ENCODE data around the gene TEX36. TPM values are rescaled to one million over a fixed set of nuclear protein-coding genes. Genes with fewer than 3 reads are reported as not detected.

Gene TEX36
- total and polyA plus RNA-seq, 7 donors = not detected

- Histone ChIP-seq H3K27ac (no peak overlapping the region), H3K9me3 (peaks cover 6% of the 10 kb centered on the region), H3K4me3 (no peak overlapping the region), H3K36me3 (ENCODE audit: insufficient read depth in 1 of 2, low read depth in 1 of 2) (peaks cover 0 to 8% of the 10 kb centered on the region in 2 donors), H3K27me3 (ENCODE audit: insufficient read depth in 3 of 3, low read length in 2 of 3) (no peaks in the 10 kb centered on the region), H3K4me1 (no peaks in the 10 kb centered on the region)
- 59 to 64% (median 61%) methylated on average over 12 of the region's 12 CpGs for WGBS, 3 donors
- ATAC-seq = no peak
- no peak for DNase-seq
- no peak for TF ChIP-seq CTCF (IDR thresholded peaks at IDR 0.05)
- intact Hi-C loops (cut with DNase I) = loop anchor here in 1 of 2 donors (5.0 kb wide), 1 partner anchor 548 kb away; the partner anchor contains the start of gene CTBP2
These were observed 26.9 kb upstream of the TEX36 start for GRCh38 chr10:125709553-125710474.

GRCh38 chr10:125708971-125709503 lies 26.1 kb upstream of the TEX36 start:
- no peak for DNase-seq
- no peak for TF ChIP-seq CTCF (IDR thresholded peaks at IDR 0.05)
- H3K36me3 ChIP-seq (ENCODE audit: insufficient read depth in 1 of 2, low read depth in 1 of 2) = peaks cover 0 to 8% of the 10 kb centered on the region in 2 donors
- H3K27me3 ChIP-seq (ENCODE audit: insufficient read depth in 3 of 3, low read length in 2 of 3) = no peaks in the 10 kb centered on the region
- H3K27ac ChIP-seq = no peak overlapping the region
- 54 to 63% (median 62%) methylated on average over 5 of the region's 5 CpGs for WGBS, 3 donors
- H3K4me1 ChIP-seq = no peaks in the 10 kb centered on the region
- peaks cover 2% of the 10 kb centered on the region for H3K9me3 ChIP-seq
- intact Hi-C loops (cut with DNase I) = no loop called here
- ATAC-seq = no peak
- no peak overlapping the region for H3K4me3 ChIP-seq

- WGBS, 3 donors = 74 to 79% (median 75%) methylated on average over 6 of the region's 6 CpGs
- Histone ChIP-seq H3K9me3 (no peaks in the 10 kb centered on the region), H3K4me1 (no peaks in the 10 kb centered on the region), H3K27ac (no peak overlapping the region), H3K4me3 (no peak overlapping the region), H3K27me3 (ENCODE audit: insufficient read depth in 3 of 3, low read length in 2 of 3) (no peaks in the 10 kb centered on the region), H3K36me3 (ENCODE audit: insufficient read depth in 1 of 2, low read depth in 1 of 2) (peaks cover 0 to 8% of the 10 kb centered on the region in 2 donors)
- intact Hi-C loops (cut with DNase I) = no loop called here
- no peak for TF ChIP-seq CTCF (IDR thresholded peaks at IDR 0.05)
- ATAC-seq (no peak), DNase-seq (no peak)
These were observed 24.8 kb upstream of the TEX36 start for GRCh38 chr10:125707541-125708468.

- H3K9me3 ChIP-seq = no peaks in the 10 kb centered on the region
- H3K36me3 ChIP-seq (ENCODE audit: insufficient read depth in 1 of 2, low read depth in 1 of 2) = no peaks in the 10 kb centered on the region
- H3K27me3 ChIP-seq (ENCODE audit: insufficient read depth in 3 of 3, low read length in 2 of 3) = peaks cover 0 to 2% (median 0%) of the 10 kb centered on the region in 3 donors
- no peak for TF ChIP-seq CTCF (IDR thresholded peaks at IDR 0.05)
- intact Hi-C loops (cut with DNase I) = no loop called here
- H3K4me1 ChIP-seq = no peaks in the 10 kb centered on the region
- DNase-seq (no peak), ATAC-seq (no peak)
- WGBS, 3 donors = 44 to 49% (median 45%) methylated on average over 3 of the region's 3 CpGs
- no peak overlapping the region for H3K4me3 ChIP-seq
- H3K27ac ChIP-seq = no peak overlapping the region
These were observed 17.5 kb upstream of the TEX36 start for GRCh38 chr10:125700355-125700911.
